Hepatocyte (in vitro differentiated cells): ENCODE measurements around the gene PVALEF. TPM values are rescaled to one million over a fixed set of nuclear protein-coding genes. Genes with fewer than 3 reads are reported as not detected.
A peak's percentile ranks its signal among the peaks of the same experiment; 100 is the strongest.

Source experiments
- DNase-seq: peaks from one replicate; pipeline ENCODE4 v3.0.0-alpha.2; 2016; ENCODE audit warnings: low spot score
- H2AFZ ChIP-seq: fragments of 200-600 bp; sonication (generic); 2 replicates; pipeline ENCODE4 v1.6.0; 2016; ENCODE audit warnings: antibody characterized with exemption, mild to moderate bottlenecking
- H3K27ac ChIP-seq: fragments of 200-600 bp; sonication (generic); 2 replicates; pipeline ENCODE4 v1.5.1; 2016; ENCODE audit warnings: mild to moderate bottlenecking
- H3K27me3 ChIP-seq: fragments of 200-600 bp; sonication (generic); 2 replicates; pipeline ENCODE4 v1.6.1; 2016
- H3K36me3 ChIP-seq: fragments of 200-600 bp; sonication (generic); replicated peaks from 2 replicates; pipeline ENCODE4 v1.5.1; 2016; ENCODE audit warnings: low read depth; ENCODE audit not compliant: insufficient read depth
- H3K4me1 ChIP-seq: fragments of 200-600 bp; sonication (generic); 2 replicates; pipeline ENCODE4 v1.5.1; 2016; ENCODE audit warnings: mild to moderate bottlenecking, moderate library complexity; ENCODE audit not compliant: insufficient read depth
- H3K4me2 ChIP-seq: fragments of 200-600 bp; sonication (generic); 2 replicates; pipeline ENCODE4 v1.6.0; 2016
- H3K4me3 ChIP-seq: fragments of 200-600 bp; sonication (generic); 2 replicates; pipeline ENCODE4 v1.5.1; 2016; ENCODE audit warnings: mild to moderate bottlenecking
- H3K79me2 ChIP-seq: fragments of 200-600 bp; sonication (generic); 2 replicates; pipeline ENCODE4 v1.6.0; 2017; ENCODE audit warnings: mild to moderate bottlenecking
- H3K9me2 ChIP-seq: fragments of 200-600 bp; sonication (generic); replicated peaks from 2 replicates; pipeline ENCODE4 v1.6.0; 2017; ENCODE audit warnings: mild to moderate bottlenecking; ENCODE audit not compliant: insufficient read depth
- H3K9me3 ChIP-seq: fragments of 200-600 bp; sonication (generic); 2 replicates; pipeline ENCODE4 v1.5.1; 2016; ENCODE audit warnings: low read depth, mild to moderate bottlenecking
- H4K20me1 ChIP-seq: fragments of 200-600 bp; sonication (generic); 2 replicates; pipeline ENCODE4 v1.6.0; 2016; ENCODE audit warnings: mild to moderate bottlenecking; ENCODE audit not compliant: insufficient read depth, poor library complexity, severe bottlenecking
- CTCF ChIP-seq: fragments of 200-600 bp; sonication (generic); IDR thresholded peaks from 2 replicates; pipeline ENCODE4 v1.5.1; 2016; ENCODE audit warnings: antibody characterized with exemption, mild to moderate bottlenecking; ENCODE audit not compliant: poor library complexity
- EZH2 ChIP-seq: fragments of 200-600 bp; sonication (generic); IDR thresholded peaks from 2 replicates; pipeline ENCODE4 v1.6.1; 2016; ENCODE audit warnings: antibody characterized with exemption, mild to moderate bottlenecking, borderline replicate concordance
- EZH2phosphoT487 ChIP-seq: fragments of 200-600 bp; sonication (generic); IDR thresholded peaks from one replicate; pipeline ENCODE4 v1.6.1; 2018; ENCODE audit warnings: antibody characterized with exemption, mild to moderate bottlenecking, low read depth, moderate library complexity; ENCODE audit not compliant: unreplicated experiment, severe bottlenecking
- WGBS: methylation state at CpG from one replicate; pipeline ENCODE4 v1.1.6; 2016; ENCODE audit warnings: low lambda C conversion rate; ENCODE audit errors: missing lambda C conversion rate; 5-methylcytosine and 5-hydroxymethylcytosine counted together
- polyA plus RNA-seq: library from polyadenylated mRNA; unstranded; fragments of >200 nt; fragmentation: Nextera tagmentation; extraction: Ambion mirVana; gene quantifications from 2 replicates; pipeline ENCODE4 v1.2.1, GENCODE V29; 2016
- total RNA-seq: library from RNA; depleted of rRNA; stranded (reverse); fragments of >200 nt; gene quantifications from 2 replicates; pipeline ENCODE4 v1.2.3, GENCODE V29; 2014

The PVALEF gene
- total and polyA plus RNA-seq, 2 experiments from 2014 or later: 0.15 TPM; not detected in 1

DNA sequence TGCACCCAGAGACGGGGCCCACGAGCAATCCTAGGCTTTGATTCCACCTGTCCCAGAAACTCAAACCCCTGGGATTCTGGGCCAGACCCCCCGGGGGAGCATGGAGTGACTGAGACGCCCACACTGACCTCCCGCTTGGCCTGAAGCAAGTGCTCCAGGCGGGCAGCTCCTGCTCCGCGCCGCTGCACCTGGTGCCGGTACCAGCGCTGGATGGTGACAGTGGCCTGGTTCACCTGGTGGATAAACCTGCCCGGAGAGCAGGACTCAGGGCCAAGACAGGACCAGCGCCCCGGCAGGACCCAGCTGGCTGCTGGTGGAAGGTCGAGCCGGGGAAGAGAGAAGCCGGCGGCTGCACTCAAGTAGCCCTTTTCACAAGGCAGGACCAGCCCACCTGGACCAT lies 34.9 kb downstream of the PVALEF start:
- Histone ChIP-seq H2AFZ (no peak overlapping the region), H3K27me3 (no peaks in the 10 kb centered on the region), H3K4me2 (no peak overlapping the region), H3K4me3 (no peak overlapping the region), H3K36me3 (no peaks in the 10 kb centered on the region), H3K79me2 (no peaks in the 10 kb centered on the region), H3K4me1 (no peaks in the 10 kb centered on the region), H4K20me1 (no peaks in the 10 kb centered on the region), H3K9me3 (no peaks in the 10 kb centered on the region), H3K9me2 (no peaks in the 10 kb centered on the region), H3K27ac (no peak overlapping the region)
- DNase-seq: no peak
- 97% methylated on average over 18 of the region's 18 CpGs for WGBS
- TF ChIP-seq CTCF (no peak), EZH2 (no peak), EZH2phosphoT487 (no peak)

GRCh38 chr17:81200695-81201580 lies 35.6 kb downstream of the PVALEF start:
- no peak overlapping the region for H3K4me2 ChIP-seq
- H3K79me2 ChIP-seq: no peaks in the 10 kb centered on the region
- no peak overlapping the region for H3K27ac ChIP-seq
- H3K9me3 ChIP-seq: no peaks in the 10 kb centered on the region
- WGBS: 79% methylated on average over 27 of the region's 27 CpGs
- peak; percentile 87 for DNase-seq
- H3K4me1 ChIP-seq: no peaks in the 10 kb centered on the region
- H3K9me2 ChIP-seq: no peaks in the 10 kb centered on the region
- no peak overlapping the region for H2AFZ ChIP-seq
- no peaks in the 10 kb centered on the region for H3K36me3 ChIP-seq
- no peaks in the 10 kb centered on the region for H4K20me1 ChIP-seq
- H3K27me3 ChIP-seq: no peaks in the 10 kb centered on the region
- no peak for TF ChIP-seq EZH2phosphoT487
- peak; percentile 58 for TF ChIP-seq CTCF
- TF ChIP-seq EZH2: no peak
- no peak overlapping the region for H3K4me3 ChIP-seq

GRCh38 chr17:81202318-81202717 lies 37.0 kb downstream of the PVALEF start:
- no peak overlapping the region for H2AFZ ChIP-seq

More at GRCh38 chr17:81202318-81202717, 37.0 kb downstream of the PVALEF start:
- Histone ChIP-seq H3K9me3 (no peaks in the 10 kb centered on the region), H3K27me3 (no peaks in the 10 kb centered on the region), H3K79me2 (no peaks in the 10 kb centered on the region), H3K27ac (no peak overlapping the region), H3K4me3 (no peak overlapping the region), H3K4me2 (no peak overlapping the region), H4K20me1 (no peaks in the 10 kb centered on the region), H3K36me3 (no peaks in the 10 kb centered on the region), H3K9me2 (no peaks in the 10 kb centered on the region), H3K4me1 (no peaks in the 10 kb centered on the region)
- DNase-seq: no peak
- 98% methylated on average over 10 of the region's 10 CpGs for WGBS
- TF ChIP-seq EZH2phosphoT487 (no peak), CTCF (no peak), EZH2 (no peak)
